Neural progenitor cell (in vitro differentiated cells): ENCODE measurements around the gene SPACA9.

ENCODE experiments used
- EZH2 ChIP-seq: fragments of 200-600 bp; sonication (generic); IDR thresholded peaks from 2 replicates; pipeline ENCODE4 v1.6.1; 2017; ENCODE audit warnings: antibody characterized with exemption, mild to moderate bottlenecking, moderate library complexity
- EZH2phosphoT487 ChIP-seq: fragments of 200-600 bp; sonication (generic); IDR thresholded peaks from 2 replicates; pipeline ENCODE4 v1.6.1; 2017; ENCODE audit warnings: antibody characterized with exemption
- TF ChIP-seq, protein P1 (sequence below): fragments of 200-600 bp; sonication (generic); IDR thresholded peaks from 2 replicates; pipeline ENCODE4 v1.5.1; 2017; ENCODE audit warnings: antibody characterized with exemption, mild to moderate bottlenecking

DNA sequence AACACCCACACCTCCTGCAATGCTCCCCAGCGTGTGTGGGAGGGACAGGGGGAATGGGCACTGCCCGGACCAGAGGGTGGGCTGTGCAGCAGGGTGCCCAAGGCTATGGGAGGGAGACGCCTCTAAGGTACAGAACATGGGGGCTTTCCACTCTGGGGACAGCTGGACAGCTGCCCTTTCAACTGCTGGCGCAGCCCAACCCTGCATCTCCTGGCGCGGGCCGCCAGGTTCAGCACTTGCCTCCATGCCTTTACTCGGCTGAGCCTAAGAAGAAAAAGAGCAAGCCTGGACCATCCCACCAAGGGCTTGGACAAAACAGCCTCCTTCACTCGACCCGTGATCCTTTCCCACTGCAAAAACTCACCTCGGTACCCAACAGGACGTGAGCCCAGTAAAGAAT is 15.6 kb upstream of the SPACA9 start:
- TF ChIP-seq, protein P1, sequence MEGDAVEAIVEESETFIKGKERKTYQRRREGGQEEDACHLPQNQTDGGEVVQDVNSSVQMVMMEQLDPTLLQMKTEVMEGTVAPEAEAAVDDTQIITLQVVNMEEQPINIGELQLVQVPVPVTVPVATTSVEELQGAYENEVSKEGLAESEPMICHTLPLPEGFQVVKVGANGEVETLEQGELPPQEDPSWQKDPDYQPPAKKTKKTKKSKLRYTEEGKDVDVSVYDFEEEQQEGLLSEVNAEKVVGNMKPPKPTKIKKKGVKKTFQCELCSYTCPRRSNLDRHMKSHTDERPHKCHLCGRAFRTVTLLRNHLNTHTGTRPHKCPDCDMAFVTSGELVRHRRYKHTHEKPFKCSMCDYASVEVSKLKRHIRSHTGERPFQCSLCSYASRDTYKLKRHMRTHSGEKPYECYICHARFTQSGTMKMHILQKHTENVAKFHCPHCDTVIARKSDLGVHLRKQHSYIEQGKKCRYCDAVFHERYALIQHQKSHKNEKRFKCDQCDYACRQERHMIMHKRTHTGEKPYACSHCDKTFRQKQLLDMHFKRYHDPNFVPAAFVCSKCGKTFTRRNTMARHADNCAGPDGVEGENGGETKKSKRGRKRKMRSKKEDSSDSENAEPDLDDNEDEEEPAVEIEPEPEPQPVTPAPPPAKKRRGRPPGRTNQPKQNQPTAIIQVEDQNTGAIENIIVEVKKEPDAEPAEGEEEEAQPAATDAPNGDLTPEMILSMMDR = no peak
- TF ChIP-seq EZH2phosphoT487 (no peak), EZH2 (no peak)
